Hepatocyte (in vitro differentiated cells): ENCODE data around the gene BMP7. TPM values are rescaled to one million over a fixed set of nuclear protein-coding genes. Genes with fewer than 3 reads are reported as not detected.
A peak's percentile ranks its signal among the peaks of the same experiment; 100 is the strongest.

Experiments used
- DNase-seq: peaks from one replicate; pipeline ENCODE4 v3.0.0-alpha.2; 2016; ENCODE audit warnings: low spot score
- H2AFZ ChIP-seq: fragments of 200-600 bp; sonication (generic); 2 replicates; pipeline ENCODE4 v1.6.0; 2016; ENCODE audit warnings: antibody characterized with exemption, mild to moderate bottlenecking
- H3K27ac ChIP-seq: fragments of 200-600 bp; sonication (generic); 2 replicates; pipeline ENCODE4 v1.5.1; 2016; ENCODE audit warnings: mild to moderate bottlenecking
- H3K27me3 ChIP-seq: fragments of 200-600 bp; sonication (generic); 2 replicates; pipeline ENCODE4 v1.6.1; 2016
- H3K36me3 ChIP-seq: fragments of 200-600 bp; sonication (generic); replicated peaks from 2 replicates; pipeline ENCODE4 v1.5.1; 2016; ENCODE audit warnings: low read depth; ENCODE audit not compliant: insufficient read depth
- H3K4me1 ChIP-seq: fragments of 200-600 bp; sonication (generic); 2 replicates; pipeline ENCODE4 v1.5.1; 2016; ENCODE audit warnings: mild to moderate bottlenecking, moderate library complexity; ENCODE audit not compliant: insufficient read depth
- H3K4me2 ChIP-seq: fragments of 200-600 bp; sonication (generic); 2 replicates; pipeline ENCODE4 v1.6.0; 2016
- H3K4me3 ChIP-seq: fragments of 200-600 bp; sonication (generic); 2 replicates; pipeline ENCODE4 v1.5.1; 2016; ENCODE audit warnings: mild to moderate bottlenecking
- H3K79me2 ChIP-seq: fragments of 200-600 bp; sonication (generic); 2 replicates; pipeline ENCODE4 v1.6.0; 2017; ENCODE audit warnings: mild to moderate bottlenecking
- H3K9me2 ChIP-seq: fragments of 200-600 bp; sonication (generic); replicated peaks from 2 replicates; pipeline ENCODE4 v1.6.0; 2017; ENCODE audit warnings: mild to moderate bottlenecking; ENCODE audit not compliant: insufficient read depth
- H3K9me3 ChIP-seq: fragments of 200-600 bp; sonication (generic); 2 replicates; pipeline ENCODE4 v1.5.1; 2016; ENCODE audit warnings: low read depth, mild to moderate bottlenecking
- H4K20me1 ChIP-seq: fragments of 200-600 bp; sonication (generic); 2 replicates; pipeline ENCODE4 v1.6.0; 2016; ENCODE audit warnings: mild to moderate bottlenecking; ENCODE audit not compliant: insufficient read depth, poor library complexity, severe bottlenecking
- EZH2 ChIP-seq: fragments of 200-600 bp; sonication (generic); IDR thresholded peaks from 2 replicates; pipeline ENCODE4 v1.6.1; 2016; ENCODE audit warnings: antibody characterized with exemption, mild to moderate bottlenecking, borderline replicate concordance
- EZH2phosphoT487 ChIP-seq: fragments of 200-600 bp; sonication (generic); IDR thresholded peaks from one replicate; pipeline ENCODE4 v1.6.1; 2018; ENCODE audit warnings: antibody characterized with exemption, mild to moderate bottlenecking, low read depth, moderate library complexity; ENCODE audit not compliant: unreplicated experiment, severe bottlenecking
- WGBS: methylation state at CpG from one replicate; pipeline ENCODE4 v1.1.6; 2016; ENCODE audit warnings: low lambda C conversion rate; ENCODE audit errors: missing lambda C conversion rate; 5-methylcytosine and 5-hydroxymethylcytosine counted together
- polyA plus RNA-seq: library from polyadenylated mRNA; unstranded; fragments of >200 nt; fragmentation: Nextera tagmentation; extraction: Ambion mirVana; gene quantifications from 2 replicates; pipeline ENCODE4 v1.2.1, GENCODE V29; 2016
- total RNA-seq: library from RNA; depleted of rRNA; stranded (reverse); fragments of >200 nt; gene quantifications from 2 replicates; pipeline ENCODE4 v1.2.3, GENCODE V29; 2014
- TF ChIP-seq, protein P1 (sequence below): fragments of 200-600 bp; sonication (generic); IDR thresholded peaks from 2 replicates; pipeline ENCODE4 v1.5.1; 2016; ENCODE audit warnings: antibody characterized with exemption, mild to moderate bottlenecking; ENCODE audit not compliant: poor library complexity

Gene BMP7
- total and polyA plus RNA-seq, 2 experiments from 2014 or later = 9.1 to 14.8 TPM

DNA sequence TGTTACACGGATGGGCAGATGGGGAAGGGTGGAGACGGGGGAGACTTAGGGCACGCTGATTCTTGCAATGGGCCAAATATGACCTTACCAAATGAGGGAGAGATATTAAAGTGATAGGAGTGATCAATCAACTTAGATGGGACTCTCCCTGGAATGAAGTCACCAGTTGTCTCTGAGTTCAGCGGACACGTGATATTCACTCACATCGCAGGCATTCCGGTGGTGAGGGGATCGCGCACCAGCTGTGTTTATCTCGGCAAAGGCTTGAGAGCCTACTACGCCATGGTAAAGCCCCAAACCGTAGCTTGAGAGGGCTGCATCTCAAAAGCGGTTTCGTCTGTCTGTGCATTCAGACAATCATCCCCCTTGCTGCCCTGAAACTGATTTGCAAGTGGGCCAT lies 5.5 kb downstream of the BMP7 start:
- TF ChIP-seq EZH2phosphoT487 (no peak), EZH2 (no peak)
- TF ChIP-seq, protein P1, sequence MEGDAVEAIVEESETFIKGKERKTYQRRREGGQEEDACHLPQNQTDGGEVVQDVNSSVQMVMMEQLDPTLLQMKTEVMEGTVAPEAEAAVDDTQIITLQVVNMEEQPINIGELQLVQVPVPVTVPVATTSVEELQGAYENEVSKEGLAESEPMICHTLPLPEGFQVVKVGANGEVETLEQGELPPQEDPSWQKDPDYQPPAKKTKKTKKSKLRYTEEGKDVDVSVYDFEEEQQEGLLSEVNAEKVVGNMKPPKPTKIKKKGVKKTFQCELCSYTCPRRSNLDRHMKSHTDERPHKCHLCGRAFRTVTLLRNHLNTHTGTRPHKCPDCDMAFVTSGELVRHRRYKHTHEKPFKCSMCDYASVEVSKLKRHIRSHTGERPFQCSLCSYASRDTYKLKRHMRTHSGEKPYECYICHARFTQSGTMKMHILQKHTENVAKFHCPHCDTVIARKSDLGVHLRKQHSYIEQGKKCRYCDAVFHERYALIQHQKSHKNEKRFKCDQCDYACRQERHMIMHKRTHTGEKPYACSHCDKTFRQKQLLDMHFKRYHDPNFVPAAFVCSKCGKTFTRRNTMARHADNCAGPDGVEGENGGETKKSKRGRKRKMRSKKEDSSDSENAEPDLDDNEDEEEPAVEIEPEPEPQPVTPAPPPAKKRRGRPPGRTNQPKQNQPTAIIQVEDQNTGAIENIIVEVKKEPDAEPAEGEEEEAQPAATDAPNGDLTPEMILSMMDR = no peak
- Histone ChIP-seq H3K9me2 (no peaks in the 10 kb centered on the region), H3K4me2 (peak overlapping the region; percentile 88), H3K4me1 (peaks cover 59% of the 10 kb centered on the region), H3K4me3 (no peak overlapping the region), H3K36me3 (no peaks in the 10 kb centered on the region), H4K20me1 (peaks cover 3% of the 10 kb centered on the region), H3K79me2 (peaks cover 52% of the 10 kb centered on the region), H3K27ac (peak overlapping the region; percentile 59), H2AFZ (no peak overlapping the region), H3K27me3 (no peaks in the 10 kb centered on the region), H3K9me3 (no peaks in the 10 kb centered on the region)
- 59% methylated on average over 14 of the region's 14 CpGs for WGBS
- no peak for DNase-seq

DNA sequence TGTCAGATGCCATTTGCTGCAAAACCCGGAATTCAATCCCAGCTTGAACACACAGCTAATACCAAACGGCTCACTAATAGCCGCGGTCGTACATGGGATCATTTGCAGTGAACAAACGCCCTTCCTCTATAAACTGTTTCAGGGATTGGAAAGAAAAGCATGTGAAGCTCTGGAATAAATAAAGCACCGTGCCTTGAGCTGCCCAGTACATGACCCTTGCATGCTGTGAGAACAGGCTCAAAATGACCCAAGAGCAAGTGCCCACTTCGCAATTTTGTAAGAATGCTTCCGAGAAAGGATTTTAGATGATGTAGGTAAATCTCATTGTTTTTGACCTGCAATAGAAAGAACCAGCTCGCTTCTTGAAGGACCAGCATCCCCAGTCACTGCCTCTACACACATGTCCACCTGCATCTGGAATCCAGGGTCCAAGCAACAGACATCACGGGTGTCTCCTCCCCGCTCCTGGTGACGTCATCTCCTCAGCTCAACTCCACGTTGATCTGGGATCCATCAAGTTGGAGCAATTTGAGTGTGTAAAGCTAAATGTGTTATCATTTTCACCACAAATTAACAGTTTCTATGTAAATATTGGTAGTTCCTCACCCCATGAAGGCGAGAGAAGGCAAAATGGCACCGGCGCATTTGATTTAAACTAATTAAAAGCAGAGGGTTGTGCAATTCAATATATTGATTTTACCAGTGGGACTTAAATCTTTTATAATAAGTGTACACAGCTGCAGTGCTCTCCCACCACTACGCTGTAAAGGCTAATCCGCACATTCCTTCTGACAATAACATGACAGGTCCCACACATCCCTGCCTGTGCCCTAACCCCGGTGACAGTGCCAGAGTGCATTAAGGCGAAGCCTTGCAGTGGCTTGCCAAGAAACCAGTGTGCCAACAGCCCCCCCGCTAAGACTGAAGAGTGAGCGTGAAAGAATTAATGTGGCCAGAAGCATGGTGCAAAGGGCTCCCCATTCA lies 6.2 kb downstream of the BMP7 start:
- Histone ChIP-seq H3K4me3 (no peak overlapping the region), H3K9me3 (no peaks in the 10 kb centered on the region), H3K27ac (no peak overlapping the region), H3K79me2 (peaks cover 53% of the 10 kb centered on the region), H3K4me2 (peak overlapping the region; percentile 88), H3K9me2 (no peaks in the 10 kb centered on the region), H4K20me1 (peaks cover 3% of the 10 kb centered on the region), H2AFZ (no peak overlapping the region), H3K36me3 (no peaks in the 10 kb centered on the region), H3K4me1 (peaks cover 53% of the 10 kb centered on the region), H3K27me3 (no peaks in the 10 kb centered on the region)
- 54% methylated on average over 23 of the region's 23 CpGs for WGBS
- DNase-seq = no peak
- TF ChIP-seq, protein P1 = no peak
- TF ChIP-seq EZH2phosphoT487 (no peak), EZH2 (no peak)

DNA sequence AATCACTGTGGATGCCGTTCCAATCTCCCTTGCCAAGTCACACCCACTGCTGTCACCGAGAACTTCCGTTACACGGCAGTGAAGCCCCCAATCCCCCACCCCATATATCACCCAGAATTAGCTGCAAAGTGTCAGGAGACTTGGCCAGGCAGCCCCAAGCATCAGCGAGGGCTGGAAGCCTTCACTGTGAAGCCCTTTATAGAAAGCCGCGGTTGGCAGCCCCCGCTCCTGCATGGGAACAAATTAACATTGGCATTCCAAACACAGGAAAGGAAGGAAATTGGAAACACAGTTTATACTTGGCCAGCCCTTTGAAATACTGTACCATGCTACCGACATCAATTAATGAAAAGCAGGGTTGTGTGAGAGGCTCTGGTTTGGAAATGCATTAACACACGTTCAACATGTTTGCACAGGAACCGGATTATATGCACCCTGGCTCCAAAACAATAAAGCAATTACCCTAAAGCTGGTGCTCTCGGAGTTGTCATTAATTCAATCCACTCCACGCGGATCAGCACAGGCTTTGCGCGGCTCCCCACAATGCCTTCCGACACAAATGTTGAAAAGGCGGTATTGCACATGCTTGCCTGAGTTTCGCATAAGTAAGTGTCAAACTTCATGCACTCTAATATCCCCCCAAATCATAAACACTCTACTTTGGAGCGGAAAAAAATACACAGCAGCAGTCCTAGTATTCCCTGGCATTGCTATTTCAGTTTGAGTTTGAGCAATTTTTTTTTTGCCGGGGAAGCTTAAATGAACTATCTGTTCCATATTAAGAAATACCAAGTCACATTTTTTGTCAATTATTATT lies 7.1 kb downstream of the BMP7 start:
- H4K20me1 ChIP-seq = peaks cover 3% of the 10 kb centered on the region
- no peaks in the 10 kb centered on the region for H3K36me3 ChIP-seq
- H3K4me1 ChIP-seq = peaks cover 53% of the 10 kb centered on the region
- H3K4me2 ChIP-seq = peak overlapping the region; percentile 88
- H3K27me3 ChIP-seq = no peaks in the 10 kb centered on the region
- no peaks in the 10 kb centered on the region for H3K9me2 ChIP-seq
- no peak for TF ChIP-seq EZH2phosphoT487
- TF ChIP-seq EZH2 = no peak
- TF ChIP-seq, protein P1 = no peak
- WGBS = 39% methylated on average over 21 of the region's 21 CpGs
- H3K79me2 ChIP-seq = peaks cover 55% of the 10 kb centered on the region
- no peaks in the 10 kb centered on the region for H3K9me3 ChIP-seq
- H3K4me3 ChIP-seq = no peak overlapping the region
- no peak overlapping the region for H2AFZ ChIP-seq
- peak overlapping the region; percentile 36 for H3K27ac ChIP-seq
- no peak for DNase-seq
